ENCODE data around the gene KANSL3.

Gene KANSL3

GRCh38 chr2:96617012-96617411 lies 21.1 kb downstream of the KANSL3 start:
- TF ChIP-seq, protein P1, sequence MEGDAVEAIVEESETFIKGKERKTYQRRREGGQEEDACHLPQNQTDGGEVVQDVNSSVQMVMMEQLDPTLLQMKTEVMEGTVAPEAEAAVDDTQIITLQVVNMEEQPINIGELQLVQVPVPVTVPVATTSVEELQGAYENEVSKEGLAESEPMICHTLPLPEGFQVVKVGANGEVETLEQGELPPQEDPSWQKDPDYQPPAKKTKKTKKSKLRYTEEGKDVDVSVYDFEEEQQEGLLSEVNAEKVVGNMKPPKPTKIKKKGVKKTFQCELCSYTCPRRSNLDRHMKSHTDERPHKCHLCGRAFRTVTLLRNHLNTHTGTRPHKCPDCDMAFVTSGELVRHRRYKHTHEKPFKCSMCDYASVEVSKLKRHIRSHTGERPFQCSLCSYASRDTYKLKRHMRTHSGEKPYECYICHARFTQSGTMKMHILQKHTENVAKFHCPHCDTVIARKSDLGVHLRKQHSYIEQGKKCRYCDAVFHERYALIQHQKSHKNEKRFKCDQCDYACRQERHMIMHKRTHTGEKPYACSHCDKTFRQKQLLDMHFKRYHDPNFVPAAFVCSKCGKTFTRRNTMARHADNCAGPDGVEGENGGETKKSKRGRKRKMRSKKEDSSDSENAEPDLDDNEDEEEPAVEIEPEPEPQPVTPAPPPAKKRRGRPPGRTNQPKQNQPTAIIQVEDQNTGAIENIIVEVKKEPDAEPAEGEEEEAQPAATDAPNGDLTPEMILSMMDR (IDR thresholded peaks at IDR 0.05): no peak
- H3K9me3 ChIP-seq (ENCODE audit: control insufficient read depth, low read length): no peaks in the 10 kb centered on the region
- H3K27me3 ChIP-seq (ENCODE audit: control insufficient read depth, insufficient read depth, low read length): no peaks in the 10 kb centered on the region
- no peaks in the 10 kb centered on the region for H3K36me3 ChIP-seq (ENCODE audit: control insufficient read depth, insufficient read depth, low read length)
- no peak overlapping the region for H3K4me3 ChIP-seq (ENCODE audit: low read depth, low read length)
- H3K79me2 ChIP-seq: peaks cover 24% of the 10 kb centered on the region
- no peak overlapping the region for H3K27ac ChIP-seq
- no peak overlapping the region for H3K4me2 ChIP-seq (ENCODE audit: low read length)
- H3K4me1 ChIP-seq: no peaks in the 10 kb centered on the region
- no peak overlapping the region for H3K9ac ChIP-seq
- H2AFZ ChIP-seq: no peak overlapping the region

DNA sequence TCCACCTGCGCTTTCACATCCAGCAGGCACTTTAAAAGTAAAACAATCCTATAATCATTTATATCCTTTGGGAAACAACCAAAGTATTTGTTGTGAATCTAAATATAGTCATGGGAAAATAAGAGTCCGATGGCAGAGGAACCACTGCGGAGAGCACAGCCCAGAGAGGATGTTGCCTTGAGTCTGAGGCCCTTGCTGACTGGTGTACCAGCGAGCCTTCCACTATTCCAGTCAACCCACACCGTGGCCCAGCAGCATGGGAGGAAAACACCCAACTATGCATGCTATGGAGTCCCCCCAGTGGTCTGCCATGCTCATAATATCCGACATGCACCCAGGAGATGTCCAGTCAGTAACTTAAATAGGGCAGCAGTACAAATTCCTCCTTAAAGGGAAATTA lies 21.6 kb downstream of the KANSL3 start:
- Histone ChIP-seq H3K27me3 (ENCODE audit: control insufficient read depth, insufficient read depth, low read length) (no peaks in the 10 kb centered on the region), H3K4me3 (ENCODE audit: low read depth, low read length) (no peak overlapping the region), H3K36me3 (ENCODE audit: control insufficient read depth, insufficient read depth, low read length) (no peaks in the 10 kb centered on the region), H3K4me1 (no peaks in the 10 kb centered on the region), H3K4me2 (ENCODE audit: low read length) (no peak overlapping the region), H3K27ac (no peak overlapping the region), H2AFZ (no peak overlapping the region), H3K9ac (no peak overlapping the region), H3K79me2 (peaks cover 19% of the 10 kb centered on the region), H3K9me3 (ENCODE audit: control insufficient read depth, low read length) (no peaks in the 10 kb centered on the region)
- TF ChIP-seq, protein P1 (IDR thresholded peaks at IDR 0.05): no peak

DNA sequence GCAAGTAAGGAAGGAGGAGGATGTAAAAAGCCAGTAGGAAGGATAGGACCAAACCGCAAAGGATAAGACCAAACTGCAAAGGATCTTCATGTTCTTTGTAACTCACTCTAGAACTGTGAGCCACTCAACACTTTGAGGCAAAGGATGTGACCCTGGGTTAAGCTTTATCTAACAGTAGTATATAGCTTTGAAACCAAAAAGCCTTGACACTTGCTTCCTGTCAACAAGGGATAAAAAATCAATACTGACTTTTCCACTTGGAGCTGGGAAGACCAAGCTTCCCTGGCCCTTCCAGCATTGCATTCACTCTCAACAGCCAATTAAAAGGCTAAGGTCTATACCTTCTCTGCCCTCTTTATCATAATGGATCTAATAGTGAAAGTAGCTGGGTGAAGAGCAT lies 22.0 kb downstream of the KANSL3 start:
- Histone ChIP-seq H3K36me3 (ENCODE audit: control insufficient read depth, insufficient read depth, low read length) (no peaks in the 10 kb centered on the region), H3K4me2 (ENCODE audit: low read length) (no peak overlapping the region), H3K27ac (no peak overlapping the region)

GRCh38 chr2:96608469-96609455 lies 29.4 kb downstream of the KANSL3 start:
- H3K27ac ChIP-seq: no peak overlapping the region
- H3K27me3 ChIP-seq (ENCODE audit: control insufficient read depth, insufficient read depth, low read length): no peaks in the 10 kb centered on the region
- no peaks in the 10 kb centered on the region for H3K4me1 ChIP-seq
- H2AFZ ChIP-seq: no peak overlapping the region
- H3K79me2 ChIP-seq: no peaks in the 10 kb centered on the region
- H3K4me2 ChIP-seq (ENCODE audit: low read length): no peak overlapping the region
- H3K9ac ChIP-seq: no peak overlapping the region
- no peaks in the 10 kb centered on the region for H3K9me3 ChIP-seq (ENCODE audit: control insufficient read depth, low read length)
- TF ChIP-seq, protein P1 (IDR thresholded peaks at IDR 0.05): no peak
- H3K4me3 ChIP-seq (ENCODE audit: low read depth, low read length): no peak overlapping the region
- H3K36me3 ChIP-seq (ENCODE audit: control insufficient read depth, insufficient read depth, low read length): no peaks in the 10 kb centered on the region

More for the DNA sequence above, 22.0 kb downstream of the KANSL3 start:
- Histone ChIP-seq H3K9ac (no peak overlapping the region), H3K4me1 (no peaks in the 10 kb centered on the region), H3K4me3 (ENCODE audit: low read depth, low read length) (no peak overlapping the region), H2AFZ (no peak overlapping the region), H3K9me3 (ENCODE audit: control insufficient read depth, low read length) (no peaks in the 10 kb centered on the region), H3K79me2 (peaks cover 15% of the 10 kb centered on the region), H3K27me3 (ENCODE audit: control insufficient read depth, insufficient read depth, low read length) (no peaks in the 10 kb centered on the region)
- TF ChIP-seq, protein P1 (IDR thresholded peaks at IDR 0.05): no peak
